ENCODE results near the gene EXOC6B.

EXOC6B gene

GRCh38 chr2:72362733-72363132, 463.1 kb downstream of the EXOC6B start:
- no peak for DNase-seq (ENCODE audit: low spot score)

- DNase-seq (ENCODE audit: low spot score) = no peak
Measured at GRCh38 chr2:72361521-72361920, 464.3 kb downstream of the EXOC6B start.

DNA sequence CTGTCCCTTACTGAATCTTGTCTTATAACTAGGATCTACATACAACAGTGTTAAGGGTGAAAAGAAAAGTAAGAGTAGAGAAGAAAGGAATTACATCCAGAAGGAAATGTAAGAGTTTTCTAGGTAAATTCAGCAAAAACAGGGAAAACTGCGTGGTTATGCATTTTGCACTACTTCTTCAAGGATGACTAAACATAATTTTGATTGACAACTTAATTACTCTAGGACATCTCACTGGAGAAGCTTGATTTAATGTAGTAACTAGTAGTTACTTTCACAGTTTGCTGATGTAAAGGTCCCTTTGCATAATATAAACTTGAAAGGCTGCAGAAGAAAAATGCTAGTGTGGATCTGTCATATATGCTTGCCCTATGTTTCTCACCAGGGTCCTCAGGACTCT, 464.8 kb downstream of the EXOC6B start:
- no peak for DNase-seq (ENCODE audit: low spot score)

GRCh38 chr2:72350852-72351251, 475.0 kb downstream of the EXOC6B start:
- no peak for DNase-seq (ENCODE audit: low spot score)

- no peak for DNase-seq (ENCODE audit: low spot score)
Measured at GRCh38 chr2:72349016-72349415, 476.8 kb downstream of the EXOC6B start.

DNA sequence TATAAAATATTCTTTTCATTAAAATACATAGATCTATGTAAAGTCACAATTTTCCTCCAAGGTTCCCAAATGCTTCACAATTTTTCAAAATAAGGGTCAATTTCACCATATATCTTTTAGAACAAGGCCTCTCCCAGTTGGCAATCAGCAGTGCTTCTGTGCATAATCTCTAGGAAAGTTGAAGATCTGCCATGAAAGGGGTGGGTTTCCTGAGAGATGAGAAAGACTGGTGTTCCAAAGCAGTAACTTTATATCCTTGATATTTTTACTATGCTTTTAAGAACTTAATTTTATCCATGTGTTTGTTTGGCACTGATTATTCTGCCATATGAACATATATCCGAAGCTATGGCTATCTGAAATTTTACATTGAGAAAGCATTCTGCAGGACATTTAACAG, 478.8 kb downstream of the EXOC6B start:
- DNase-seq (ENCODE audit: low spot score) = no peak

- DNase-seq (ENCODE audit: low spot score) = no peak
Measured at GRCh38 chr2:72341639-72342038, 484.2 kb downstream of the EXOC6B start.

- DNase-seq (ENCODE audit: low spot score) = peak; percentile 36
Measured at GRCh38 chr2:72340665-72341064, 485.2 kb downstream of the EXOC6B start.

- DNase-seq (ENCODE audit: low spot score) = no peak
Measured at GRCh38 chr2:72338076-72338475, 487.8 kb downstream of the EXOC6B start.

- no peak for DNase-seq (ENCODE audit: low spot score)
Measured at GRCh38 chr2:72332720-72333119, 493.1 kb downstream of the EXOC6B start.

- no peak for DNase-seq (ENCODE audit: low spot score)
Measured at GRCh38 chr2:72330652-72331051, 495.2 kb downstream of the EXOC6B start.

DNA sequence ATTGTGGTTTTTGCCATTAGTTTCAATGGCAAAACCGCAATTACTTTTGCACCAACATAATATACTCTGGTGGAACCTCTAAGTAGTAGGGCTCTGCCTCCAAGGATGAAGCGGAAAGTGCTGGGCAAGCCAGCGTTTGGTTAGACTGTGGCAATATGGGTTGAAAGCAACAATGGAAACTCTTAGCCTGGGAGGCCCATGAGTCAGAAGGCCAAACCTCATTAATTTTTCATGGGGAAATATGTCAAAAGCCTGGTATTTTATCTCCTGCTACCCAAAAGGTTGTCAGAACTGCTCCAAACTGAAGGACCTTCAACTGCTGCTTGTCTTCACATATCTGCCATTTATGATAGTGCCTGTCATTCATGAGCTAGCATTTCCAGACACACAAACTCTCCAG, 499.1 kb downstream of the EXOC6B start:
- DNase-seq (ENCODE audit: low spot score) = peak; percentile 6

DNA sequence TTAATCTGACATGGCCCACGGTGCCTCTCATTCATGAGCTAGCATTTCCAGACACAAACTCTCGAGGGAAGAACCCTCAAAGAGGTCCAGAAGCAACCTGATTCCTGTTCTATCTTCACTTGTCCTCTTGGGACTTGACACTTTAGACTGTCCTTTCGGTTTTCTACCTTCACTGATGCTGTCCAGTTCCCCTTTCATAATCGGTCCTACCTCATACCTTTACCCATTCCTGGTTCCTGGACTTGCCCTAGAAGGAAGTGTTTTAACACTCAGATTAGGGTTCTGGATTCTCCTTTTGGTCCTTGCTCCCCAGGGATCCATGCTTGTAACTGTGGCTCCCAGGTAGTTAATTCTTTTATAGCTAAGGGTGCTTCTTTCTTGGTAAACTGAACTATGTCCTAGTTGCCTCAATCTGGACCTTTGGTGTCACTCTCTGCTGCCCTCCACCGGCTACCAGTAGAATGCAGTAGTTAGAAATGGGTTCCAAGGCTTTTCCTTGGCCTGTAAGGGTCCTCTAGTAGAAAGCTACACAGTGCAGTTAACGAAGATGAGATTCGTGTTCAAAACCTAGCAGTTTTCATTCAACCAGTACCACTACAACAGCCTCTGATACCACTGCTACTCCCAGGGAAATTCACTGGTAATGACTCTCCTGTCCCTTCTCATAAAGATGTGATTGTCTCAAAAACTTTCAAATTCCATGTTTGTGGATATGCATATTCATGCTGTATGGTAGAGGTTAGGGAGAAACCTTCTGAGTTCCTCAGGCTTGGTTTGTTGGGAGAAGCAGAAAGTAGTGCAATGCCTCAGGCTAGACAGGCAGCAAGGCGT, 500.0 kb downstream of the EXOC6B start:
- DNase-seq (ENCODE audit: low spot score) = peak; percentile 11

- DNase-seq (ENCODE audit: low spot score) = no peak
Measured at GRCh38 chr2:72316774-72317173, 509.1 kb downstream of the EXOC6B start.

GRCh38 chr2:72300147-72300684, 525.6 kb downstream of the EXOC6B start:
- DNase-seq (ENCODE audit: low spot score) = no peak

DNA sequence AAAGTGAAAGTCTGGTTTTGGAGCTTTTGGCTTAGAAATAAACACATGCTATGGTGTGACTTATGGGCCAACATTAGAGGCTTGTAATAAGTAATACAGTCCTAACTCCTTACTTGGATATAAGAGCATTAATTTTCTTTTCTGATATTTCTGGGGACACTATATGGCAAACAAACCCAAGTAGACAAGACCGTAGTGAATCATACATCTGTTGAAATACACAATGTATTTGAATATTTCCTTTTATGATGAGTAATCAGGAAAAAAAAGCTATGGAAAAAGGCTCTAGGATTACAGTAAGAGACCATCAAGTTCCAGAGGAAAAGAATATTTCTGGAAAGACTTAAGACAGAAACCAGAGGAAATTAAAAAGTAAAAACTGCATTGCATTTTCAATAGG, 532.2 kb downstream of the EXOC6B start:
- no peak for DNase-seq (ENCODE audit: low spot score)

- DNase-seq (ENCODE audit: low spot score) = no peak
Measured at GRCh38 chr2:72292433-72292832, 533.4 kb downstream of the EXOC6B start.

GRCh38 chr2:72291059-72291458, 534.8 kb downstream of the EXOC6B start:
- DNase-seq (ENCODE audit: low spot score) = peak; percentile 15

GRCh38 chr2:72289736-72290135, 536.1 kb downstream of the EXOC6B start:
- no peak for DNase-seq (ENCODE audit: low spot score)

GRCh38 chr2:72289283-72289682, 536.5 kb downstream of the EXOC6B start:
- peak; percentile 50 for DNase-seq (ENCODE audit: low spot score)

DNA sequence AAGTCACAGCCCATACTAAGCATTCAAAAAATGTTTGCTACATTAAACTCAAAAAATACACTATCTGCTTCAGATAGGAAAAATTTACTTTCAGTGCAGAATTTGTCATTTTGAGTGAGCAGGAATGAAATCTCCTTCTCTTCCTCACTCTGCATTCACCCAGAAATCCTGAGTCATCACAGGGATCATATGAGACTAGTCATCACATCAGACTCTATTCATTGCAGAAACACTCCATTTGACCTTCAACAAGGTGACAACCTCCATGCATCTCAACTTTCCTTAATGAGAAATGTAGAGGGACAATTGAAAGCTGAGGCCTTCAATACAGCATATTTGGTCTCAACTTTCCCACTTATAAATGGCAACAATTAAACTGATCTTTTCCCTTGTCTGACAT, 547.8 kb downstream of the EXOC6B start:
- peak; percentile 61 for DNase-seq (ENCODE audit: low spot score)

DNA sequence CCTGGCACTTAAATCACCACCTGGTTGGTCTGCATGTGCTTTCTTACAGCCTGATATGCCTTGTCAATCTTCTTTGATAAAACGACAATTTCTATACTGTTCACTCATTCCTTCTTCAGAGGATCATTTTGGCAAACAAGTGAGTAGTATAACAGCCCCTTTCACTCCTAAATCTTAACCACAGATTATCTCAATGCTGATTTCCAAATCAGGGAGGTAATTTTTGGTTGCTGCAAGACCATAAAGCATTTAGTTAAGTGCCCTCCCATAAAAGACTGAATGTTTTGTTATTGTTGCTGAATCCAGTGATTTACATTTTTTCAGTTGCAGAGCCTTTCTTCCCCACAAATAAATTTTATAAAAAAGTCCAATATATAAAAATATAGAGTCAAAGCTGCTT, 549.0 kb downstream of the EXOC6B start:
- no peak for DNase-seq (ENCODE audit: low spot score)

GRCh38 chr2:72276356-72276755, 549.5 kb downstream of the EXOC6B start:
- peak; percentile 5 for DNase-seq (ENCODE audit: low spot score)

DNA sequence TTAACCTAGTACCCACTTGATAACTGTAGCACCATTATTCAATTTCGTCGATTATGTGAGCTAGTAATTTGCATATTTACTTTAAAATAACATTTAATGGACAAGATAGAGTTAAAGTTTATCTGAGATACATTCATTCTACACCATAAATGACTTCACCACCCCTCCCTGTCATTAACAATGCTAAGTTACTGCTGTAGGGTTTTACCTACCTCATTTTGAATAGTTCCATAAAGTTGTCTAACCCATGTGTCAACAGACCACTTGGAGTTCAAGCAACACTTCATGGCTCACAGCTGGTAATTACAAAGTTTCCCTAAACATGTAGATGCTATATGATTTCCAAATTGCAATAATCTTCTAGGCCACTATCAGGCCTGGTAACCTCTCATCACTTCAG, 550.7 kb downstream of the EXOC6B start:
- no peak for DNase-seq (ENCODE audit: low spot score)
